K562 (cell line): ENCODE data around the gene ARHGAP23. TPM values are rescaled to one million over a fixed set of nuclear protein-coding genes. Genes with fewer than 3 reads are reported as not detected.

ENCODE experiments used
- ATAC-seq: fragments of 200-7000 bp; cut with Tn5 transposase; 3 replicates; pipeline ENCODE4 v1.9.1; 2020; ENCODE audit warnings: moderate library complexity
- BruUV-seq: library from RNA; stranded (reverse); fragments of 400-500 nt; replicated peaks from 2 replicates; lab custom pipeline; 2021; lab: Mats Ljungman, UMichigan
- CTCF ChIA-PET: fragments of 300-600 bp; formaldehyde crosslinking; extraction: SDS; loops from one replicate; lab custom pipeline; 2021; ENCODE audit warnings: low intra/inter-chr PET ratio; lab: Yijun Ruan, JAX
- POLR2A ChIA-PET: fragments of 300-600, 350-650 bp; sonication (Branson Sonifier 250); formaldehyde crosslinking; extraction: SDS; loops from one replicate; lab custom pipeline; 2021; ENCODE audit warnings: antibody characterized with exemption, inconsistent platforms; lab: Yijun Ruan, JAX
- DNase-seq, 4 experiments: peaks; one replicate each; pipeline versions ENCODE4 v3.0.0 to v3.0.0-alpha.2; 2011 to 2018; ENCODE audit warnings: low spot score in 3 of 4, mixed read lengths in 3 of 4; ENCODE audit errors: extremely low read depth in 1 of 4
- FAIRE-seq: peaks from 2 replicates; lab custom pipeline; 2011; peaks lifted over from hg19 to GRCh38; lab: Jason Lieb, UNC
- H2AFZ ChIP-seq: 2 replicates; pipeline ENCODE4 v1.6.0; 2011; ENCODE audit warnings: low read depth, low read length, control low read depth, inconsistent platforms
- H3K27ac ChIP-seq: fragments of 200-600 bp; 3 replicates; pipeline ENCODE4 v1.8.0; 2011; ENCODE audit warnings: low read depth, mild to moderate bottlenecking, control low read depth, inconsistent platforms, low read length, moderate library complexity, mixed read lengths; ENCODE audit errors: extremely low read depth
- H3K27me3 ChIP-seq, 2 experiments: fragments of 300-600 bp in 1 of 2; 2 replicates in 1 of 2; 3 replicates in 1 of 2; pipeline versions ENCODE4 v1.6.0 to v1.8.0; 2011; ENCODE audit warnings: inconsistent platforms in 2 of 2, low read length in 2 of 2, mild to moderate bottlenecking in 1 of 2, mixed read lengths in 1 of 2, moderate library complexity in 1 of 2; ENCODE audit not compliant: control insufficient read depth in 2 of 2, insufficient read depth in 2 of 2
- H3K36me3 ChIP-seq: fragments of 300-600 bp; 3 replicates; pipeline ENCODE4 v1.8.0; 2011; ENCODE audit warnings: mild to moderate bottlenecking, low read length, inconsistent platforms; ENCODE audit not compliant: control insufficient read depth, insufficient read depth
- H3K4me1 ChIP-seq, 2 experiments: fragments of 200-600 bp in 1 of 2; replicated peaks in 1 of 2; 2 replicates in 1 of 2; 3 replicates in 1 of 2; pipeline versions ENCODE4 v1.5.1 to v1.8.0; 2011; ENCODE audit warnings: inconsistent platforms in 2 of 2, low read length in 2 of 2, mild to moderate bottlenecking in 1 of 2, mixed read lengths in 1 of 2, moderate library complexity in 1 of 2; ENCODE audit not compliant: control insufficient read depth in 2 of 2, insufficient read depth in 2 of 2
- H3K4me2 ChIP-seq: 2 replicates; pipeline ENCODE4 v1.6.1; 2011; ENCODE audit warnings: low read length, control low read depth, inconsistent platforms, mixed read lengths; ENCODE audit not compliant: insufficient read depth
- H3K4me3 ChIP-seq: fragments of 200-600 bp; sonication (generic), shearing (Covaris generic); 2 replicates; pipeline ENCODE4 v1.5.1; 2016; ENCODE audit warnings: control low read depth, inconsistent platforms
- H3K79me2 ChIP-seq: fragments of 200-600 bp; 3 replicates; pipeline ENCODE4 v1.8.0; 2011; ENCODE audit warnings: low read length, inconsistent platforms; ENCODE audit not compliant: control insufficient read depth, insufficient read depth
- H3K9ac ChIP-seq, 2 experiments: 2 replicates each; pipeline versions ENCODE4 v1.6.0 to v1.6.1; 2011; ENCODE audit warnings: low read depth in 2 of 2, low read length in 2 of 2, control low read depth in 1 of 2, inconsistent platforms in 1 of 2, mild to moderate bottlenecking in 1 of 2, mixed read lengths in 1 of 2; ENCODE audit not compliant: insufficient read depth in 1 of 2
- H3K9me1 ChIP-seq: one replicate; pipeline ENCODE4 v1.6.0; 2011; ENCODE audit warnings: inconsistent platforms, mild to moderate bottlenecking, low read length, moderate library complexity; ENCODE audit not compliant: control insufficient read depth, insufficient read depth
- H3K9me3 ChIP-seq: replicated peaks from 2 replicates; pipeline ENCODE4 v1.5.1; 2011; ENCODE audit warnings: low read depth, low read length, inconsistent platforms; ENCODE audit not compliant: control insufficient read depth, insufficient read depth
- H4K20me1 ChIP-seq: replicated peaks from 2 replicates; pipeline ENCODE4 v1.6.1; 2011; ENCODE audit warnings: low read length, inconsistent platforms, mixed read lengths; ENCODE audit not compliant: control insufficient read depth, insufficient read depth
- ARID2 ChIP-seq: fragments of 450-650 bp; IDR thresholded peaks from 2 replicates; pipeline ENCODE4 v1.6.1; 2017; ENCODE audit warnings: antibody characterized with exemption, mild to moderate bottlenecking
- CCNT2 ChIP-seq: IDR thresholded peaks from 2 replicates; pipeline ENCODE4 v1.6.1; 2011; ENCODE audit warnings: borderline replicate concordance, low read depth, mild to moderate bottlenecking, moderate library complexity, mixed read lengths, low read length; ENCODE audit not compliant: insufficient read length; ENCODE audit errors: extremely low read depth
- EGR1 ChIP-seq: fragments of 450-650 bp; conservative IDR thresholded peaks from 2 replicates; pipeline ENCODE4 v1.6.1; 2017; ENCODE audit warnings: mild to moderate bottlenecking
- EP400 ChIP-seq: fragments of 450-650 bp; IDR thresholded peaks from 2 replicates; pipeline ENCODE4 v1.6.1; 2017; ENCODE audit warnings: antibody characterized with exemption, mild to moderate bottlenecking, moderate library complexity
- LCOR ChIP-seq: sonication (generic); formaldehyde crosslinking; IDR thresholded peaks from 2 replicates; pipeline ENCODE4 v1.8.0; 2022; ENCODE audit warnings: mild to moderate bottlenecking, missing genetic modification reagents
- MED1 ChIP-seq: sonication (generic); formaldehyde crosslinking; IDR thresholded peaks from 2 replicates; pipeline ENCODE4 v1.8.1; 2023; ENCODE audit warnings: missing genetic modification reagents, borderline replicate concordance
- MTF1 ChIP-seq: fragments of 250-450 bp; sonication (Bioruptor Pico); IDR thresholded peaks from 2 replicates; pipeline ENCODE4 v1.9.0; 2021; ENCODE audit warnings: moderate library complexity, mild to moderate bottlenecking, inconsistent platforms, borderline replicate concordance
- OTX1 ChIP-seq: fragments of 450-650 bp; formaldehyde crosslinking; IDR thresholded peaks from 2 replicates; pipeline ENCODE4 v1.4.0; 2022; ENCODE audit warnings: mild to moderate bottlenecking
- PTRF ChIP-seq: fragments of 450-650 bp; IDR thresholded peaks from 2 replicates; pipeline ENCODE4 v1.6.1; 2016; ENCODE audit warnings: mild to moderate bottlenecking, missing genetic modification characterization, missing compliant biosample characterization
- RUNX1 ChIP-seq: sonication (generic); IDR thresholded peaks from 2 replicates; pipeline ENCODE4 v1.6.1; 2016; ENCODE audit warnings: antibody characterized with exemption, low read depth
- U2AF1 ChIP-seq: fragments of 200-400 bp; formaldehyde crosslinking; optimal IDR thresholded peaks from 2 replicates; pipeline ENCODE3; 2017; ENCODE audit warnings: mild to moderate bottlenecking, low read depth, low read length, moderate library complexity
- ZBTB34 ChIP-seq: fragments of 250-450 bp; sonication (Bioruptor Pico); IDR thresholded peaks from 2 replicates; pipeline ENCODE4 v1.8.0; 2021; ENCODE audit warnings: mild to moderate bottlenecking, moderate library complexity
- ZNF224 ChIP-seq: sonication (generic); formaldehyde crosslinking; IDR thresholded peaks from 2 replicates; pipeline ENCODE4 v1.8.0; 2022; ENCODE audit warnings: mild to moderate bottlenecking, missing genetic modification reagents
- ZNF740 ChIP-seq, 3 experiments: fragments of 200-800 bp in 1 of 3; sonication (Bioruptor generic) in 1 of 3; sonication (generic) in 1 of 3; formaldehyde crosslinking in 1 of 3; IDR thresholded peaks; 2 replicates each; pipeline versions ENCODE4 v1.6.1 to v1.8.0; 2016 to 2022; ENCODE audit warnings: mild to moderate bottlenecking in 2 of 3, missing compliant biosample characterization in 2 of 3, missing genetic modification characterization in 2 of 3, missing genetic modification reagents in 1 of 3
- ZZZ3 ChIP-seq: fragments of 450-650 bp; IDR thresholded peaks from 2 replicates; pipeline ENCODE4 v1.6.1; 2016; ENCODE audit warnings: antibody characterized with exemption, mild to moderate bottlenecking, moderate library complexity
- WGBS: fragments of 100-300 bp; shearing (Covaris generic); methylation state at CpG from one replicate; pipeline ENCODE4 v1.1.6; 2016; ENCODE audit warnings: low coverage, mixed read lengths; ENCODE audit not compliant: insufficient coverage; ENCODE audit errors: missing lambda C conversion rate; 5-methylcytosine and 5-hydroxymethylcytosine counted together
- in situ Hi-C: fragments of 300-500 bp; cut with MboI; formaldehyde crosslinking; loops from 4 replicates; pipeline ENCODE4 v1.15.0; 2018; ENCODE audit warnings: inconsistent platforms, mixed read lengths
- intact Hi-C: fragments of 100-400 bp; cut with micrococcal nuclease; formaldehyde crosslinking; loops from 2 replicates; pipeline ENCODE4 v1.14.2; 2022
- polyA plus RNA-seq, 8 experiments: library from polyadenylated mRNA; depleted of rRNA in 4 of 8; stranded (reverse) in 5 of 8; unstranded in 3 of 8; fragments of >200 nt; fragmentation: Nextera tagmentation in 2 of 8; fragmentation: Illumina TruSeq in 1 of 8; extraction: Ambion mirVana in 2 of 8; extraction: Trizol in 1 of 8; gene quantifications; 2 replicates each; pipeline versions ENCODE4 v1.2.1 to v1.2.3, GENCODE V29; 2011 to 2014; ENCODE audit warnings: inconsistent platforms in 1 of 8, missing spikeins in 1 of 8
- total RNA-seq, 7 experiments: library from RNA; depleted of rRNA in 6 of 7; stranded (reverse); fragments of >200 nt in 6 of 7; fragmentation: Illumina TruSeq in 2 of 7; extraction: Trizol in 2 of 7; gene quantifications; 2 replicates each; pipeline versions ENCODE4 v1.2.1 to v1.2.3, GENCODE V29; 2011 to 2021; ENCODE audit warnings: low replicate concordance in 1 of 7

Gene ARHGAP23
- total and polyA plus RNA-seq, 9 of the 15 experiments (the other 6 are each of a cell fraction or from before 2014, with no cell fraction given) = 0.01 to 2.7 (median 0.70) TPM

- Histone ChIP-seq H3K9me3 (no peaks in the 10 kb centered on the region), H2AFZ (no peak overlapping the region), H3K9me1 (no peaks in the 10 kb centered on the region), H4K20me1 (peaks cover 13% of the 10 kb centered on the region; the same call in 1 of the 2 replicates), H3K27ac (no peak overlapping the region), H3K4me2 (no peak overlapping the region), H3K36me3 (no peaks in the 10 kb centered on the region), H3K79me2 (no peaks in the 10 kb centered on the region), H3K9ac (no peak overlapping the region), H3K4me1 (peaks cover 0 to 13% of the 10 kb centered on the region in 2 experiments; a peak in 2 of 5 replicates), H3K27me3 (peaks cover 33 to 86% of the 10 kb centered on the region in 2 experiments), H3K4me3 (no peak overlapping the region)
- in situ Hi-C loops = no loop called here
- CTCF ChIA-PET = no interaction called here
- 2% methylated on average over 4 of the region's 4 CpGs for WGBS
- no peak for FAIRE-seq
- TF ChIP-seq ARID2 = no peak
- TF ChIP-seq ZNF224 (CRISPR knock-in tag) = no peak
- TF ChIP-seq PTRF = no peak
- TF ChIP-seq ZNF740 (CRISPR knock-in tag; IDR thresholded peaks at IDR 0.05) = no peak
- TF ChIP-seq ZNF740 (tag; IDR thresholded peaks at IDR 0.05) = no peak
- TF ChIP-seq CCNT2 = no peak
- no peak for TF ChIP-seq MTF1 (CRISPR knock-in tag)
- TF ChIP-seq RUNX1 = no peak
- TF ChIP-seq EGR1 = no peak
- no peak for TF ChIP-seq EP400
- TF ChIP-seq LCOR (CRISPR knock-in tag) = no peak
- TF ChIP-seq OTX1 (CRISPR knock-in tag) = no peak
- TF ChIP-seq ZBTB34 = no peak
- TF ChIP-seq MED1 = no peak
- TF ChIP-seq U2AF1 = no peak
- no peak for TF ChIP-seq ZZZ3
- no TSS peak for BruUV-seq
- ATAC-seq = no peak; the same call in 2 of the 3 replicates
- POLR2A ChIA-PET = interaction anchor here (0.6 to 1.5 kb wide), 4 partner anchors 9 to 116 kb away, joined by 3 to 6 read pairs (median 4); no protein-coding TSS in a partner anchor
- intact Hi-C loops = no loop called here
- DNase-seq = no peak
These were observed 121.0 kb downstream of the ARHGAP23 start for GRCh38 chr17:38549285-38549684.
